Activated CD4-positive, CD25-positive, alpha-beta regulatory T cell treated with anti-CD3 and anti-CD28 coated beads, Interleukin-2, amount 50 U/mL, for 16 hours (primary cell): ENCODE data around the gene THPO.
A peak's percentile ranks its signal among the peaks of the same experiment; 100 is the strongest.

Experiments used
- DNase-seq: peaks from one replicate; pipeline ENCODE4 v3.0.0-alpha.2; 2020; ENCODE audit warnings: low read depth, low spot score

THPO gene

GRCh38 chr3:184362668-184363546 lies 15.1 kb downstream of the THPO start:
- peak; percentile 88 for DNase-seq

- no peak for DNase-seq
These were observed 15.9 kb downstream of the THPO start for GRCh38 chr3:184361932-184362667.

GRCh38 chr3:184361532-184361931 lies 16.5 kb downstream of the THPO start, which contains the start of the genes CLCN2 and POLR2H:
TSS of gene CLCN2 (minus strand) at chr3:184361605. CDS start at chr3:184361479, 126 bp downstream.
TSS of gene POLR2H (plus strand) at chr3:184361710. CDS start at chr3:184363493, 1,783 bp downstream.
- DNase-seq, result no peak

- DNase-seq, result no peak
These were observed 17.0 kb downstream of the THPO start for GRCh38 chr3:184360929-184361531.

GRCh38 chr3:184360070-184360928 lies 17.7 kb downstream of the THPO start:
- no peak for DNase-seq

GRCh38 chr3:184359610-184360009 lies 18.4 kb downstream of the THPO start:
- DNase-seq, result no peak

GRCh38 chr3:184358921-184359350 lies 19.1 kb downstream of the THPO start:
- no peak for DNase-seq

GRCh38 chr3:184358124-184358767 lies 19.8 kb downstream of the THPO start:
- no peak for DNase-seq

- no peak for DNase-seq
These were observed 20.5 kb downstream of the THPO start for GRCh38 chr3:184357248-184358123.

- no peak for DNase-seq
These were observed 22.6 kb downstream of the THPO start for GRCh38 chr3:184355261-184356040.

GRCh38 chr3:184354754-184355153 lies 23.3 kb downstream of the THPO start:
- no peak for DNase-seq

- DNase-seq, result no peak
These were observed 23.8 kb downstream of the THPO start for GRCh38 chr3:184354121-184354728.

- DNase-seq, result no peak
These were observed 24.5 kb downstream of the THPO start for GRCh38 chr3:184353546-184353941.

GRCh38 chr3:184352897-184353545 lies 25.0 kb downstream of the THPO start:
- DNase-seq, result no peak

GRCh38 chr3:184352149-184352785 lies 25.7 kb downstream of the THPO start:
- DNase-seq, result no peak

- no peak for DNase-seq
These were observed 26.4 kb downstream of the THPO start for GRCh38 chr3:184351511-184352148.

GRCh38 chr3:184350618-184351017 lies 27.4 kb downstream of the THPO start:
- no peak for DNase-seq
